A172 (cell line): ENCODE data around the gene SORCS2. TPM values are rescaled to one million over a fixed set of nuclear protein-coding genes. Genes with fewer than 3 reads are reported as not detected.

ENCODE experiments used
- DNase-seq: peaks from one replicate; pipeline ENCODE4 v3.0.0-alpha.2; 2015; ENCODE audit warnings: low spot score
- total RNA-seq: library from RNA; depleted of rRNA; stranded (reverse); fragments of >200 nt; shearing (Covaris generic); gene quantifications from 2 replicates; pipeline ENCODE4 v1.2.3, GENCODE V29; 2014

The SORCS2 gene
- total RNA-seq, 1 experiment from 2014 or later = 0.78 TPM

- no peak for DNase-seq
Measured at GRCh38 chr4:7683126-7683703, 490.9 kb downstream of the SORCS2 start.

DNA sequence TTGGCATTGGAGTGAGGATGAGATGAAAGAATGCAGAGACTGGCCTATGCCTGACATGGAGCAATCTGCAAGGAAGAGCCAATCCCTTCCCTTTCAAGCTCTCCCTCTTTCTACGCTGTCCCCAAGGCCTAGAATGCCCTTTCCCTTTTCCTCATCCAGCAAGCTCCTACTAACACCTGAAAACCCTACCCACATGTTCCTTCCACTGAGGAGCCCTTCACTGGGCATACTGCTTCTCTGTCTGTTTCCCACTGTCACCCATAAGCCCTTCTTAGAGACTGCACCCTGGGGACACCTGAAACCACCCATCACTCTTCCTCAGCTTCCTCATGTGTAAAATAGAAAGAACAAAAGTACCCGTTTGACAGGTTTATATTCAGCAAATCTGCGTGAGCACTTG lies 492.0 kb downstream of the SORCS2 start:
- DNase-seq = no peak

DNA sequence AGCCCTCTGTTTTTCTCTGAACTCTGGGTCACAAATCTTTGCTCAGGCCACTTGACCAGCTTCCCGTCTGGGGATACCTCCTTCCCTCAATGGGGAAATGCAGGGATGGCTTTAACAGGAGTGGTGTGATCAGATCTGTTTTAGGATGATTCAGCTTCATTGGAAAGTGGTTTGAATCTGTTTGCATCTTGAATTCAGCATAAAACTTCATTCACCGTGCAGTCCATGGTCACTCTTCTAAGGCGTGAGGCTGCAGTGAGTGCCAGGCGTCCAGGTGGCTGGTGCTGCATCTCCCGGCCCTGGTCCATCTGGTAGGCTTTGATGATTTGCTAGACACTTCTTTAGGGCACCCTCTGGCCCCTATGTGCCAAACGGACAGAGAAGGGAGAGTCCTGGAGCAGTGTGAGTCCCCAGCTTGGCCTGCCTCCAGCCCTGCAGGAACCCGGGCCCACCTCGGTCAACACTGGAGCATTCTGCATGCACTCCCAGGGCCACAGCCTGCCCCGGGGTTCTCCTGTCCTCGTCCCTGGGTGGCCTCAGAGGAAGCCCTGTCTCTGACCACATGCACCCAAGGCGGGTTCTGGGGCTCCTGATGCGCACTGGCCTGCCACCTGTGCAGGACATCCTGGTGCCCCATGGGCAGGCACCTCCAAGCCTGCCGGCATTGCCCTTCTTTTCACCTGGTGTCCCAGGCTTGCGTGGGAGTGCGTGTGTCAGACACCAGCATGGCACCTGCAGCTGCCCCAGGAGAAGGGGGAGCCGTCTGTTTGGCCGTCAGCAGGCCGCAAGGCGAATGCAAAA lies 493.9 kb downstream of the SORCS2 start:
- no peak for DNase-seq

DNA sequence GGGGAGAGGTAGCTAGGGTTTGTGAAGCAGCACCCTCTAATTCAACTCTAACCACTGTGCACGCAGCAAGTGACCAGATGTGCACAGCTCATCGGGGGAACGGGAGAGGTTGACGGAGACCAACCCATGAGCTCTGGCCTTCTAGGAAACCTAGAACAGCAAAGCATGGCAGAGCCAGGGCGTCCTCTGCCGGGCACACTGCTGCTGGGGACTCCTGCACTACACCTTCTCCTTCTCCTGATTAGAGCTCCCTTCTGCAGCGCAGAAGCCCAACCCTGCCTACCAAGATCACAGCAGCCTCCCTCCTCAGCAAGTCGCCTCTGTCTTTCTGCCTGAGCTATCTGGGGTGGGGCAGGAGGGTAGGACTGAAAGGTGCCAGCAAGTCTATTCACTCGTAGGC lies 494.7 kb downstream of the SORCS2 start:
- no peak for DNase-seq

DNA sequence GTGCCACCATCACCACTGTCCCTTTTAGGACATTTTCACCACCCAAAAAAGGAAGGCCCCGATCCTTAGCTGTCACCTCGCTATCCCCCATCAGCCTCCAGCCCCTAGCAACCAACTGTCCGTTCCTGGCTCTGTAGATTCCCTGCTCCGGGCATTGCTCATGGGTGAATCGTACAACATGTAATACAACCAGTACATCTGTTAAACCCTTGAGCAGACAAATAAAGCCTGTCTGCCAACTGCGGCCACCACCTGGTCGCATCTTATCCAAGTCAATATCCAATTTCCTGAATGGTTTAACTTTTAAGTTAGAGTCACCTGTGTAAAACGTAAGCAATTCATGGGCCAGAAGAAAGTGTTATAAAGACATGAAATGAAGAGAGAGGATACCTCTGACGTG lies 495.5 kb downstream of the SORCS2 start:
- no peak for DNase-seq

GRCh38 chr4:7689773-7690693 lies 497.7 kb downstream of the SORCS2 start:
- DNase-seq = no peak

GRCh38 chr4:7691061-7691460 lies 498.7 kb downstream of the SORCS2 start:
- DNase-seq = no peak

DNA sequence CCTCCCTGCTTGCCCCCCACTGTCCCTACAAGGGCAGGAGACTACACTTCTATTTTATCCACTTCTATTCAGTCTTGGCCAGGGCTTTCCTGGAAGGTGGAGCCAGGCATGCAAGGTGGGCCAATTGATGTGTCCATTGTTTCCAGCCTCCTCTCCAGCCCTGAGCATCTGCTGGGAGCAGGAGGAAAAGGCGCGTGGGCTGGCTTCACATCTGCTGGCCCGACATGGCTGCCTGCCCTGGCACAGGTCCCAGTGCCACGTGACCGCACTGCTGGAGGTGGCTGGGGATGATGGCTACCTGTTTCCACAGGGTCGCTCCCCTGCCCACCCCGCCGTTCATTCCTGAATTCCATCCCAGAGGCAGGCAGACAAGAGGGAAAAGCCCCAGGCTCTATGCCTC lies 499.6 kb downstream of the SORCS2 start:
- no peak for DNase-seq

- DNase-seq = no peak
Measured at GRCh38 chr4:7692451-7693236, 500.3 kb downstream of the SORCS2 start.

DNA sequence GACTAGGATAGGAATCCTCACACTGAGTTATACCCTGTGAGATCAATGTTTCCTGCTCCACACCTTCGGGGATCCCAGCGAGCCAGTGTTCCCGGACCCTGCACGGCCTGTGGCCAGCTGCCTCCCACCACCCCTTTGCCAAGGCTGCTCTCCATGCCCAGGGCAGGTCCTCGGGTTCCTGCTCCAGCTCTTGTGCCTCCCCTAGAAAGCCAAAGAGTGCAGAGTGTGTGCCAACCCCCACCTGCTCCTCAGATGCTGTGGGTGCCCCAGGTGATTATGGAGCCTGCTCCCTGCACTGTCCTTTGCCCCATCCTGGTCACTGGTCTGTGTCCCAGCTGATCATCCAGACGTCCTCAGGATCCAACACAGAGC lies 500.9 kb downstream of the SORCS2 start:
- DNase-seq = no peak

- no peak for DNase-seq
Measured at GRCh38 chr4:7693711-7694110, 501.4 kb downstream of the SORCS2 start.

DNA sequence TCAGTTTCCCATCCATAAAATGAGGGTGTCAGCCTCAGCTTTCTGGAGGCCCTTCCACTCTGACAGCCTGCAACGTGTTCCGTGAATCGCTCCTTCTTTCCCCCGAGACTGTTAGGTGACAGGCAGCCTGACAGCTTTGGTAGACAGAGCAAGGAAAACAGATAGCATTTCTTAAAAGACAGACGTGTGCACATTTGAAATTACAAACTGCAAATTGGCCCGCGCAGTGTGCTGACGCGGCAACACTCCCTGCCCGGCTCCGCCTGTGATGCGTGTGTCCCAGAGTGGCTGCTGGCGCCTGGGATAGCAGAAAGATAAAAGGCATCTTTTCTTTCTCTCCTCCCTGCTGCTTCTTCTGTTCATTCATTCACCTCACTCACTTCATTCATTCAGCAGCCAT lies 502.0 kb downstream of the SORCS2 start:
- no peak for DNase-seq

GRCh38 chr4:7697343-7697742 lies 505.0 kb downstream of the SORCS2 start:
- no peak for DNase-seq

DNA sequence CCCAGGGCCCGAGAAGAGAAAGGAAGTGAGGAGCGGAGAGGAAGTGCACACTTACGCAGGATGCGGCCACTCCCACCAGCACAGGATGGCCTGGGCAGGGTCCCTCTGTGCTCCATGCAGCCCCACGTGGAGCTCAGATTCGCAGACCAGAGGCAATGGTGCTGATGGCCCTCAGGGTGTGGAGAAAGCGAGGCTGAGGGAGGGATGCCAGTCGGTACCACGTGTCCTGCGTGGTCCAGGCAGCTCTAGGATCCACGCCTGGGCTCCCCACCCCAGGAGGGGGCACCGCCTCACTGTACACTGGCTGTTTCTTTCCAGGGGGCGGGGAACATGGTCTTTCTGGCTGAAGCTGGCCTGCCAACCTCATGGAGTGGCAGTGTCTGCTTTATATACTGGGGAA lies 505.5 kb downstream of the SORCS2 start:
- DNase-seq = no peak

GRCh38 chr4:7698584-7698983 lies 506.2 kb downstream of the SORCS2 start:
- no peak for DNase-seq

DNA sequence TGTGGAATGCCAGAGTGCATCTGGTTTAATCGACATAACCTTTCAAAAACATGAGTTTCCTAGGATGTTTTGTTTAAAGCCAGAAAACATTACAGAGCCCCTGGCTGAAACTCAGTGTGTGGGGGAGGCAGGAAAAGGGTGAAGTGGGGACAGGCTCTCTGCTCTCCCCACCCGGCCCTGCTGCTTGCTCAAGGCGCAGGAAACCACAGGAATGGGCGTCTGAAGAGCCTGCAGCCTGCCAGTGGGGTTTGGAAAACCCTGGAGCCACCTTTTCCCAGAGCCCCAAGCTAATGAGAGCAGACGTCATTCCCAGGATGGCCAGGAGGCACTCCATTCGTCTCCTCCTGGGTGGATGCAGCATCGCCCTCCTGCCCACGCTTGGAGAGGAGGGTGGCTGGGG lies 506.7 kb downstream of the SORCS2 start:
- DNase-seq = peak; percentile 72

GRCh38 chr4:7699825-7700224 lies 507.5 kb downstream of the SORCS2 start:
- no peak for DNase-seq

DNA sequence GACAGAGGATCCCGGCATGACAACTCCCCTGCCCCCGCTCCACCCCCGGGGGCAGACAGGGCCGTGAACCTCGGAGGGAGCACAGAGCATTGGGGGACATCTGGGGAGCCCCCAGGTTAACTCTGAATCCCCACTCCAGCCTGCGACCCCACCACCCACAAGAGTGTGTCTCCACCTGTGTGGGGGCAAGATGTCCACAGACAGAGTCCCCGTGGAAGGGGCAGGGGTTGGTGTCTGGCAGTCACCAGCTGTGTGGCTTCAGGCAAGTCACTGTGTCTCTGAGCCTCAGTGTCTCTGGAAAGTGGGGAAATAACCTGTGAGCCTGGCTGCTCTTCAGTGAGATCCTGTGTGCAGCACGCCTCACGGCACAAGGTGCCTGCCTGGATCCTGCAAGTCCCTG lies 508.3 kb downstream of the SORCS2 start:
- no peak for DNase-seq

- DNase-seq = no peak
Measured at GRCh38 chr4:7701866-7702649, 509.7 kb downstream of the SORCS2 start.

DNA sequence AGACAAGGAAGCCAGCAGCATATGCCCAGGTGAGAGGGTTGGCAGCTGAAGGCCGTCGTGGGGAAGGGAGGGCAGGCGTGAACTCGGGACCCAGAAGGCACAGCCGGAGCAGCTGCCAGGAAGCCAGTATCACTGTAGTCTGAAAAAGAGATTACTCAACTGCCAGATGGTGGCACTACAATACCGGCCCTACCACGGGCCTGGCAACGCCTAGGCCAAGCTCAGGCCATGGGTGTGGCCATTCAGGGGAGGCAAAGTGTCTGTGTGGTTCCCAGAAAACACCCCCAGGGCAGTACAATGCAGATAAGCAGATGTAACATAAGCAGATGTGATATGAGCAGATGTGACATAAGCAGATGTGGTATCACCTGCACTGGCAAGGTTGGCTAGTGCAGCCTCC lies 511.4 kb downstream of the SORCS2 start:
- peak; percentile 28 for DNase-seq

DNA sequence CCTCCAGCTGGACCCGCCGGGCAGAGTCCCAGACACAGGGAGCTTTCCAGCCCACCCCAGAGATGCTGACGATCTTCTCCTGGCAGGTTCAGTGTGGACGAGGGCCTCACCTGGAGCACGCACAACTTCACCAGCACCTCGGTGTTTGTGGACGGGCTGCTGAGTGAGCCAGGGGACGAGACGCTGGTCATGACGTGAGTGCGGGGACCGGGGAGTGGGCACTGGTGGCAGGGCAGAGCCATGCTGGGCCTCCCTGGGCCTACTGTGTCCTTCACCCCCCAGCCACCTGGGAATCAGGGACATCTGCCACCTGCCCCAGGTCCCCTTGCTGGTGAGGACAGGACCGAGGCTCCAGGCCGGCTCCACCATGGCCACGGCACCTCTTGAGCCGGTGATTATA lies 511.8 kb downstream of the SORCS2 start:
- DNase-seq = no peak
